Body of pancreas (tissue), 4 donors: Measurements from ENCODE around the gene CYP2A7. TPM values are rescaled to one million over a fixed set of nuclear protein-coding genes. Genes with fewer than 3 reads are reported as not detected.
A peak's percentile ranks its signal among the peaks of the same experiment; 100 is the strongest.
"Not testable (repeated sequence)": the region's sequence is repeated elsewhere in the genome, so short reads cannot be mapped to it uniquely, and the experiment has no call there.

Experiments
- ATAC-seq: fragments of 150-250 bp; one replicate; pipeline ENCODE4 v1.9.1; 2016
- DNase-seq, 4 donors: peaks; one replicate each; pipeline ENCODE4 v3.0.0-alpha.2; 2019
- H3K27ac ChIP-seq, 4 donors: fragments of 200-600 bp; sonication (generic); 1 replicate in 3 of 4; 2 replicates in 1 of 4; pipeline versions ENCODE4 v1.5.1 to v1.6.1; 2016 to 2019; ENCODE audit warnings: mild to moderate bottlenecking in 1 of 4, mixed read lengths in 1 of 4, moderate library complexity in 1 of 4
- H3K27me3 ChIP-seq, 2 donors: fragments of 200-600 bp; sonication (generic); one replicate each; pipeline ENCODE4 v1.6.0; 2016; ENCODE audit warnings: mild to moderate bottlenecking in 1 of 2
- H3K36me3 ChIP-seq, 2 donors: fragments of 200-600 bp; sonication (generic); replicated peaks in 1 of 2; 2 replicates each; pipeline ENCODE4 v1.5.1; 2016; ENCODE audit warnings: low read depth in 2 of 2; ENCODE audit not compliant: insufficient read depth in 1 of 2
- H3K4me1 ChIP-seq: fragments of 200-600 bp; sonication (generic); one replicate; pipeline ENCODE4 v1.6.0; 2016
- H3K4me3 ChIP-seq, 2 donors: fragments of 200-600 bp; sonication (generic); 1 replicate in 1 of 2; 2 replicates in 1 of 2; pipeline ENCODE4 v1.5.1; 2016 to 2019
- H3K9me3 ChIP-seq, 3 donors: fragments of 200-600 bp; sonication (generic); 1 replicate in 2 of 3; 2 replicates in 1 of 3; pipeline ENCODE4 v1.5.1; 2016
- POLR2A ChIP-seq, 3 donors: fragments of 450-650 bp; IDR thresholded peaks; one replicate each; pipeline ENCODE4 v1.6.1; 2016; ENCODE audit warnings: antibody characterized with exemption in 3 of 3, mild to moderate bottlenecking in 2 of 3
- WGBS, 2 donors: methylation state at CpG; one replicate each; pipeline ENCODE4 v1.1.5; 2017; 5-methylcytosine and 5-hydroxymethylcytosine counted together
- intact Hi-C: fragments of 100-400 bp; cut with DNase I; formaldehyde crosslinking; loops from one replicate; pipeline ENCODE4 v1.15.1; 2023
- total RNA-seq, 2 donors: library from RNA; depleted of rRNA; stranded (reverse); fragments of >200 nt; gene quantifications; one replicate each; pipeline ENCODE4 v1.1.0, GENCODE V29; 2016
- TF ChIP-seq, protein P1 (sequence below), 7 experiments: fragments of 450-650 bp in 4 of 7; fragments of 200-600 bp in 3 of 7; sonication (generic) in 3 of 7; IDR thresholded peaks; one replicate each; pipeline ENCODE4 v1.5.1; 2016 to 2019; ENCODE audit warnings: antibody characterized with exemption in 7 of 7

The CYP2A7 gene
- total RNA-seq, 2 donors from 2014 or later: not detected

DNA sequence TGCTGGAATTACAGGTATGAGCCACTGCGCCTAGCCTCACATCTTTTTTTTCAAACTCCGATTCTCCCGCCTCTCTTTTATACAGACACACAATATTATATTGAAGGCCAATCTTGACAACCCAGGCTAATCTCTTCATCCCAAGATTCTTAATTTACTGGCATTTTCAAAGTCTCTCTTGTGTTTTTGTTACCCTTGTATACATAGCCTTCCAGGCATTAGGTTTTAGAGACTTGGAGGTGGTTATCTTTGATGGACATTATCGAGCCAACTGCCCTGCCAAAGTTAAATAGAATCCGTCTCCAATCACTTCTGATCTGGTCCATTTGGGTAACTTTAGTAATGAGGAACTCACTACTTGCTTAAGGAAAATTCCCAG is 14.4 kb upstream of the CYP2A7 start:
- no peak for TF ChIP-seq POLR2A (IDR thresholded peaks at IDR 0.05)
- TF ChIP-seq, protein P1, sequence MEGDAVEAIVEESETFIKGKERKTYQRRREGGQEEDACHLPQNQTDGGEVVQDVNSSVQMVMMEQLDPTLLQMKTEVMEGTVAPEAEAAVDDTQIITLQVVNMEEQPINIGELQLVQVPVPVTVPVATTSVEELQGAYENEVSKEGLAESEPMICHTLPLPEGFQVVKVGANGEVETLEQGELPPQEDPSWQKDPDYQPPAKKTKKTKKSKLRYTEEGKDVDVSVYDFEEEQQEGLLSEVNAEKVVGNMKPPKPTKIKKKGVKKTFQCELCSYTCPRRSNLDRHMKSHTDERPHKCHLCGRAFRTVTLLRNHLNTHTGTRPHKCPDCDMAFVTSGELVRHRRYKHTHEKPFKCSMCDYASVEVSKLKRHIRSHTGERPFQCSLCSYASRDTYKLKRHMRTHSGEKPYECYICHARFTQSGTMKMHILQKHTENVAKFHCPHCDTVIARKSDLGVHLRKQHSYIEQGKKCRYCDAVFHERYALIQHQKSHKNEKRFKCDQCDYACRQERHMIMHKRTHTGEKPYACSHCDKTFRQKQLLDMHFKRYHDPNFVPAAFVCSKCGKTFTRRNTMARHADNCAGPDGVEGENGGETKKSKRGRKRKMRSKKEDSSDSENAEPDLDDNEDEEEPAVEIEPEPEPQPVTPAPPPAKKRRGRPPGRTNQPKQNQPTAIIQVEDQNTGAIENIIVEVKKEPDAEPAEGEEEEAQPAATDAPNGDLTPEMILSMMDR (IDR thresholded peaks at IDR 0.05): no peak
- H3K4me1 ChIP-seq: no peaks in the 10 kb centered on the region
- H3K27me3 ChIP-seq: no peaks in the 10 kb centered on the region
- intact Hi-C loops: no loop called here
- ATAC-seq: no peak
- 85 to 86% methylated on average over 5 of the region's 5 CpGs for WGBS, 2 donors
- no peak for DNase-seq
- H3K36me3 ChIP-seq: no peaks in the 10 kb centered on the region
- no peak overlapping the region for H3K27ac ChIP-seq
- no peaks in the 10 kb centered on the region for H3K9me3 ChIP-seq
- no peak overlapping the region for H3K4me3 ChIP-seq

DNA sequence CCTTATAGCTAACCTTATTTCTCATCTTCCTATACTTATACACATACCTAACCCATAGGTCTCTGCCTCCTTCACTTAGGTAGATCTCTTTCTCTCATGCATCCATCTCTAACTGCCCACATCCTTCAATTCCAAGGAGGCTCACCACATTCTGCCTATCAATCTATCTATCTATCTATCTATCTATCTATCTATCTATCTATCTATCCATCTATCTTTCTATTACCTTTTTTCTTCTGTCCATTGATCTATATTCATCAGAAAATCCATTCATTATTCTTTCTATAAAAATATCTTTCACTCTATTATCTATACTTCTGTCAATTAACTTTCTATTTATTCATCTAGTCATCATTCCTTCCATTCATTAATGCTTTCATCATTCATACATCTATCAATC is 11.1 kb upstream of the CYP2A7 start:
- H3K4me3 ChIP-seq: no peak overlapping the region
- intact Hi-C loops: no loop called here
- no peak for ATAC-seq

DNA sequence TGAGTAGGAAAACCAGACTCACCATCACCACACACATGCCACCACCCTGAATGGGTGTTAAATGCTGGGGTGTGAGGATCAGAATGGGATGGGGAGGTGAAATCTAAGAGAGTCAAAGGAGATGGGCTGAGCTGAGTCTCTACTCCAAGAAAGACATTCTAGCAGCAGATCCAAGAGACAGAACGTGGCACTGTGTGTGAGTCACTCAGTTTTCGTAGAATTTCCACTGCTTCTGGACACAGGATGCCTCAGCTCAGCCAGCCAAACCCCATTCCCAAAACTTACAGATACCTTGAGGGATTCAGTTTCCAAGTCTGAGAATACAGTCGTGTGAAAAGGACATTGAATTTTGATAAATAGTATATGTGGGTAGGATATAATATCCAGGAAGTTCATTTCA is 7.3 kb upstream of the CYP2A7 start:
- ATAC-seq (no peak), DNase-seq (no peak)
- Histone ChIP-seq H3K27me3 (no peaks in the 10 kb centered on the region), H3K36me3 (no peaks in the 10 kb centered on the region), H3K9me3 (no peaks in the 10 kb centered on the region), H3K4me1 (no peaks in the 10 kb centered on the region), H3K27ac (no peak overlapping the region), H3K4me3 (no peak overlapping the region)
- no peak for TF ChIP-seq POLR2A (IDR thresholded peaks at IDR 0.05)
- intact Hi-C loops: no loop called here
- 53 to 55% methylated on average over 3 of the region's 3 CpGs for WGBS, 2 donors

More for the DNA sequence above, 11.1 kb upstream of the CYP2A7 start:
- H3K36me3 ChIP-seq: no peaks in the 10 kb centered on the region
- no peaks in the 10 kb centered on the region for H3K9me3 ChIP-seq
- no peaks in the 10 kb centered on the region for H3K4me1 ChIP-seq
- no peaks in the 10 kb centered on the region for H3K27me3 ChIP-seq
- no peak overlapping the region for H3K27ac ChIP-seq
- TF ChIP-seq, protein P1 (IDR thresholded peaks at IDR 0.05): no peak
- no peak for TF ChIP-seq POLR2A (IDR thresholded peaks at IDR 0.05)
- DNase-seq: no peak

DNA sequence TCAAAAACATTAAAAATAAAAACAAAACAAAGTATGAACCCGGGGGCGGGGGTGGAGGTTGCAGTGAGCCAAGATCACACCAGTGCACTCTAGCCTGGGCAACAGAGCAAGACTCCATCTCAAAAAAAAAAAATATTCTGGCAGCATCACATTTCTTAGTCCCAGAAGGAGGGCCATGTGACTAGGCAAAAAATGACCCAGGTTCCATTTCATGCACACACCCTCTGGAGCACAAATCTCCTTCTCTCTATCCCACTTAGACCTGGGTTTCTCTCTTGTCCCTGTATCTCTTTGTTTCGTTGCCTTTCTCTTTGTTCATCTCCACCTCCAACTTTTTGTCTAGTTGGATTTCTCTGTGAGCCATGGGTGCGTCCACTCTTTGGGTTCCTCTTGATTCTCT is 6.2 kb upstream of the CYP2A7 start:
- intact Hi-C loops: no loop called here
- Histone ChIP-seq H3K4me3 (no peak overlapping the region), H3K27ac (no peak overlapping the region), H3K9me3 (no peaks in the 10 kb centered on the region), H3K36me3 (no peaks in the 10 kb centered on the region), H3K27me3 (no peaks in the 10 kb centered on the region), H3K4me1 (no peaks in the 10 kb centered on the region)
- WGBS, 2 donors: 87 to 90% methylated on average over 4 of the region's 4 CpGs
- TF ChIP-seq POLR2A (IDR thresholded peaks at IDR 0.05): no peak
- TF ChIP-seq, protein P1 (IDR thresholded peaks at IDR 0.05): no peak
- no peak for DNase-seq
- no peak for ATAC-seq

DNA sequence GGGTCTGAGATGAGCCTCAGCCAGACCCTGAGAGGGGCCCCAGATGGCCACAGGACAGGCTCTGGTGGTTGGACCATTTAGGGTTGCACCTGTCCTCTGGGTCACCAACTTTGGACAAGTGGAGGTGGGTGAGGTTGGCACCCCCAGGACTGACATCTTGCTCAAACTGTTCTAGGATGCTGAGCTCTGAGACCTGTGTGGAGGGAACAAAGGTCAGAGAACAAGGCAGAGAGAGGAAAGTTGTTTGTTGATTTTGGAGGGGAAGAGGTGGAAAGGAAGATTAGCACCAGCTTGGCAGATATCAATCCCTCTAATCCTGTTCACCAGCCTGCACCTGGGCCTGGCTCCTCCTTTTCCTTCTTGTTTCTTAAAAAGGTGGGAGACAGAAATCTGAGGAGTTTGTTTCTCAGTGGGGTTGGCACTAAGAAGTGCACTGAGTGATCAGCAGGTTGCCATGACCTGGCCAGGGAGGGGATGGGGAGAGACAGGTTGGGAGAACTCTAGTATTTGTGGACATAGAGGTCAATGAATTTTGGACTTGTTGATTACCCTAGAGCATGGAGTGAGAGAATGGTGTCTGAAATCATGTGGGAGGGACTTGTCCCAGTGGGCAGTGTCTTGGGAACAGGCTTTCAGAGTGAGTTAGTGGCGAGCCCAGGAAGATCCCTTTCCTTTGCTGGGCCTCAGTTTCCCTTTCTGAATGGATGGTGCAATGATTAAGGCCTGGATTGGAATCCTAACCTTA is 2.3 kb upstream of the CYP2A7 start:
- intact Hi-C loops, H3K27ac ChIP-seq, H3K4me1 ChIP-seq, ATAC-seq, H3K4me3 ChIP-seq, H3K36me3 ChIP-seq, H3K9me3 ChIP-seq, DNase-seq, H3K27me3 ChIP-seq: not testable (repeated sequence)
- WGBS, 2 donors: no CpG with 5 or more reads among the region's 1 CpG

DNA sequence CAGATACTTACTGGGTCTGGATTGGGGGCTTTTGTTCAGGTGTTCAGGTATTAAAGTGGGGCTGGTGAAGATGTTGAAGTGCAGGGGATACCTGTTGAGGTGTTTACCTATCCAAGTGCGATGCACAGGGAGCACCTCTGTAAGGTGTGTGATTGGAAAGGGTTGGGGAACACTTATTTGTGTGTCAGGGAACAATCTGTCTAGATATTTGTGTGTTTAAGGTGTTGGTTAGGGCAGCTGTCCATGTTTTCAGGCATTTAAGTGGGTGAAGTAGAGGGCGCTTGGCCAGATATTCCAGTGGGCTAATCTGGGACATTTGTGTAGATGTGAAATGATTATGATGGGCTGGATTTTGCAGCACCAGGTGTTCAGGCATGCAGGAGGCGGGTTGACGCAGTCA is 2.7 kb downstream of the CYP2A7 start:
- H3K4me1 ChIP-seq, H3K4me3 ChIP-seq, H3K9me3 ChIP-seq, DNase-seq, H3K36me3 ChIP-seq, H3K27me3 ChIP-seq, H3K27ac ChIP-seq, intact Hi-C loops, ATAC-seq: not testable (repeated sequence)
- WGBS, 2 donors: 69% methylated on average over 4 of the region's 4 CpGs; no CpG with 5 or more reads in 1 of the 2 donors

DNA sequence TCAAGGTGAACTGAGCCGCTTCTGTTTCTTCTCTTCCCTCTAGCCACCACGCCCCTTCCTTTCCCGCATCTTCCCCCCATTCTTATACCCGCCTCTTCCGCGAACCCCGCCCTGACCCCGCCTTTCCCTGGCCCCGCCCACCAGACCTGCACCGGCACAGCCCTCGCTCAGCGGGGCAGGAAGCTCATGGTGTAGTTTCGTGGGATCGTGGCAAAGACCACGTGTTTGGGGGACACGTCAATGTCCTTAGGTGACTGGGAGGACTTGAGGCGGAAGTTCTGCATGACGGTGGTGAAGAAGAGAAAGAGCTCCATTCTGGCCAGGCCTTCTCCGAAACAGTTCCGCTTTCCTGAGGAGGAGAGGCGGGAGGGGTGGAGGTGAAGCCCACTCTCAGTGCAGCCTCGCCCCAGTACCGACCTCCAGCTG is 6.5 kb downstream of the CYP2A7 start:
- H3K27ac ChIP-seq, H3K4me3 ChIP-seq, intact Hi-C loops, H3K4me1 ChIP-seq, H3K36me3 ChIP-seq, H3K9me3 ChIP-seq, H3K27me3 ChIP-seq: not testable (repeated sequence)
- DNase-seq (peak; percentile 73 to 83 (median 78)), ATAC-seq (peak; percentile 82)
- WGBS, 2 donors: 2 to 3% methylated on average over 9 to 15 of the region's 23 CpGs

DNA sequence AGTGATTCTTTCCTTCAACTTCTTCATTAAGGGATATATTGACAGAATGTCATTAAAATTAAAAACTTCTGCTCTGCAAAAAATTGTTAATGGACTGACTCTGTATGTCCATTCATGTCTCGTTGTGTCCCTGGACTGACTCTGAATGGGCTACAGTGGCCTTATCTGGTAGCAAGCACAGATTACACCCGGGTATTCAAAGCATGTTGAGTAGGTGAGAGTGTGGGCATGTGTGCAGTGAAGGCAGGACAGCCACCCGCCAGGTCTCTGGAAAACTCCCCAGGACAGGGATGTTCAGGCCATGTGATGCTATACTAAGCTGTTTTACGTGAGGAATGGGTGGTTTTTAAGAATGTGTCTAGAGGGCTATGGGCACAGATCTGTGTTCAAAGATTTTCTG is 7.2 kb downstream of the CYP2A7 start:
- H3K4me3 ChIP-seq, H3K27me3 ChIP-seq, H3K9me3 ChIP-seq, ATAC-seq, H3K27ac ChIP-seq, H3K36me3 ChIP-seq, H3K4me1 ChIP-seq, intact Hi-C loops, DNase-seq: not testable (repeated sequence)
- WGBS, 2 donors: 39% methylated on average over 2 of the region's 4 CpGs; no CpG with 5 or more reads in 1 of the 2 donors

DNA sequence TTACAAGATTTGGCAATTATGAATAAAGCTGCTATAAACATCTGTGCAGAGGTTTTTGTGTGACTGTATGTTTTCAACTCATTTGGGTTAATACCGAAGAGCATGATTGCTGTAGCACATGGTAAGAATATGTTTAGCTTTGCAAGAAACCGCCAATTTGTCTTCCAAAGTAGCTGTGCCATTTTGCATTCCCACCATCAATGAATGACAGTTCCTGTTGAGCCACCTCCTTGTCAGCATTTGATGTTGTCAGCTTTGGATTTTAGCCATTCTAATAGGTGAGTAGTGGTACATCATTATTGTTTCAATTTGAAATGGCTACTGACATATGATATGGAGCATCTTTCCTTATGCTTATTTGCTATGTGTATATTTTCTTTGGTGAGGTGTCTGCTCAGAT is 8.2 kb downstream of the CYP2A7 start:
- intact Hi-C loops, H3K4me1 ChIP-seq, H3K9me3 ChIP-seq, DNase-seq, H3K36me3 ChIP-seq, H3K4me3 ChIP-seq, H3K27ac ChIP-seq, H3K27me3 ChIP-seq, ATAC-seq: not testable (repeated sequence)
- 77 to 82% methylated on average over 2 of the region's 2 CpGs for WGBS, 2 donors
